Calu3 (cell line): ENCODE measurements around the gene SEMA4F. TPM values are rescaled to one million over a fixed set of nuclear protein-coding genes. Genes with fewer than 3 reads are reported as not detected.
A peak's percentile ranks its signal among the peaks of the same experiment; 100 is the strongest.

Source experiments
- BruUV-seq: library from RNA; stranded (reverse); fragments of 400-500 nt; replicated peaks from 2 replicates; lab custom pipeline; 2021; lab: Mats Ljungman, UMichigan
- CTCF ChIA-PET: fragments of 300-600 bp; sonication (Branson Sonifier 250); formaldehyde crosslinking; loops from one replicate; lab custom pipeline; 2022; ENCODE audit warnings: antibody characterized with exemption; lab: Charles Lee
- DNase-seq: peaks from one replicate; pipeline ENCODE4 v3.0.0; 2022
- H3K27ac Mint-ChIP-seq: one replicate; pipeline ENCODE4 v1.8.0; 2022; ENCODE audit warnings: mixed read lengths; ENCODE audit not compliant: unreplicated experiment
- H3K27me3 Mint-ChIP-seq: one replicate; pipeline ENCODE4 v1.8.0; 2022; ENCODE audit warnings: mixed read lengths; ENCODE audit not compliant: unreplicated experiment
- H3K36me3 Mint-ChIP-seq: one replicate; pipeline ENCODE4 v1.8.0; 2022; ENCODE audit warnings: mild to moderate bottlenecking, moderate library complexity, mixed read lengths; ENCODE audit not compliant: insufficient read depth, unreplicated experiment
- H3K4me1 Mint-ChIP-seq: one replicate; pipeline ENCODE4 v1.8.0; 2022; ENCODE audit warnings: mild to moderate bottlenecking, low read depth, mixed read lengths; ENCODE audit not compliant: unreplicated experiment
- H3K4me3 Mint-ChIP-seq: one replicate; pipeline ENCODE4 v1.8.0; 2022; ENCODE audit warnings: mild to moderate bottlenecking, low read depth, moderate library complexity, mixed read lengths; ENCODE audit not compliant: unreplicated experiment
- H3K9me3 Mint-ChIP-seq: one replicate; pipeline ENCODE4 v1.8.0; 2022; ENCODE audit warnings: low read depth, mixed read lengths; ENCODE audit not compliant: unreplicated experiment
- intact Hi-C: fragments of 100-400 bp; cut with micrococcal nuclease; formaldehyde crosslinking; loops from one replicate; pipeline ENCODE4 v1.10.0; 2022; ENCODE audit not compliant: unreplicated experiment
- total RNA-seq: library from RNA; stranded (reverse); gene quantifications from 2 replicates; pipeline ENCODE4 v1.2.3, GENCODE V29; 2022
- TF ChIP-seq, protein P1 (sequence below): fragments of 200-600 bp; IDR thresholded peaks from one replicate; pipeline ENCODE4 v1.8.0; 2022; ENCODE audit warnings: antibody characterized with exemption; ENCODE audit not compliant: unreplicated experiment

SEMA4F gene
- total RNA-seq, 1 experiment from 2014 or later, result 10.1 TPM

DNA sequence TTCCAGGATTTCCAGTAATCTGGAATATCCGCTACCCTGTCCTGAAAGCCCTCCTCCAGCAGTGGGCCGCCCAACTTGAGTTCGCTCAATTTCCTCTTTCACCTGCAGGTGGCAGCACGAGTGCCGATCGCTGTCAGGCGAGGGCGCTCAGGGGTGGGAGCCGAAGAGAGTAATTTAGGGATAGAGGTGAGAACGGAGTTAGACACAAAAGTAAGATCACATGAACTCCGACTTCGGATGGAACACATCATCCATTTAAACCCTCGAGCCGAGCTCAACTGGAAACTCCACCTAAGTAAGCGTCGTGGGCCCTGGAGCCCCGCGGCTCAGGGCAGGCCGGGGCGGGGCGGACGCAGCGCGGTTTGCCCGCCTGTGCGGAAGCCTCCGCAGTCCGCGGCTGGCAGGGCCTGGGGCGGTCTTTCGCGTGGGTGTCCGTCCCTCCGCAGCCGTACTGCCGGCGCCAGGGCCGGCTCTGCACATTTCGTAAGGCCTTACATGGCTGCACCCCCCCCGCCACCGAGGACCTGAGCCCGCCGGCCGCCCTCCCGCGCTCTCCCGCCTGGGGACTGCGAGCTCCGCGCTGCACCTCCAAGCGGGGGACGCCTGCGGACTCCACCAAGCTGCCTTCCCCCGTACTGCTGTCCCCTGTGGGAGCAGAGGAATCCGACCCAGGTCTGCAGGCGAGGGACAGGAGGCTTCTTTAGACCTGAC, 61.2 kb downstream of the SEMA4F start:
- DNase-seq, result peak; percentile 91
- H3K27me3 Mint-ChIP-seq, result no peaks in the 10 kb centered on the region
- H3K4me1 Mint-ChIP-seq, result no peaks in the 10 kb centered on the region
- CTCF ChIA-PET, result interaction anchor here (0.7 to 4.2 kb wide), 3 partner anchors 24 to 153 kb away, joined by 4 to 38 read pairs (median 4); partner anchors contain the start of gene HK2
- peak overlapping the region; percentile 66 for H3K27ac Mint-ChIP-seq
- peak overlapping the region; percentile 75 for H3K4me3 Mint-ChIP-seq
- TF ChIP-seq, protein P1, sequence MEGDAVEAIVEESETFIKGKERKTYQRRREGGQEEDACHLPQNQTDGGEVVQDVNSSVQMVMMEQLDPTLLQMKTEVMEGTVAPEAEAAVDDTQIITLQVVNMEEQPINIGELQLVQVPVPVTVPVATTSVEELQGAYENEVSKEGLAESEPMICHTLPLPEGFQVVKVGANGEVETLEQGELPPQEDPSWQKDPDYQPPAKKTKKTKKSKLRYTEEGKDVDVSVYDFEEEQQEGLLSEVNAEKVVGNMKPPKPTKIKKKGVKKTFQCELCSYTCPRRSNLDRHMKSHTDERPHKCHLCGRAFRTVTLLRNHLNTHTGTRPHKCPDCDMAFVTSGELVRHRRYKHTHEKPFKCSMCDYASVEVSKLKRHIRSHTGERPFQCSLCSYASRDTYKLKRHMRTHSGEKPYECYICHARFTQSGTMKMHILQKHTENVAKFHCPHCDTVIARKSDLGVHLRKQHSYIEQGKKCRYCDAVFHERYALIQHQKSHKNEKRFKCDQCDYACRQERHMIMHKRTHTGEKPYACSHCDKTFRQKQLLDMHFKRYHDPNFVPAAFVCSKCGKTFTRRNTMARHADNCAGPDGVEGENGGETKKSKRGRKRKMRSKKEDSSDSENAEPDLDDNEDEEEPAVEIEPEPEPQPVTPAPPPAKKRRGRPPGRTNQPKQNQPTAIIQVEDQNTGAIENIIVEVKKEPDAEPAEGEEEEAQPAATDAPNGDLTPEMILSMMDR, result peak; percentile 82
- peaks cover 12% of the 10 kb centered on the region for H3K36me3 Mint-ChIP-seq
- H3K9me3 Mint-ChIP-seq, result no peaks in the 10 kb centered on the region
- no TSS peak for BruUV-seq
- intact Hi-C loops, result loop anchor here (1.0 to 5.0 kb wide), 3 partner anchors 42 to 161 kb away; no protein-coding TSS in a partner anchor

DNA sequence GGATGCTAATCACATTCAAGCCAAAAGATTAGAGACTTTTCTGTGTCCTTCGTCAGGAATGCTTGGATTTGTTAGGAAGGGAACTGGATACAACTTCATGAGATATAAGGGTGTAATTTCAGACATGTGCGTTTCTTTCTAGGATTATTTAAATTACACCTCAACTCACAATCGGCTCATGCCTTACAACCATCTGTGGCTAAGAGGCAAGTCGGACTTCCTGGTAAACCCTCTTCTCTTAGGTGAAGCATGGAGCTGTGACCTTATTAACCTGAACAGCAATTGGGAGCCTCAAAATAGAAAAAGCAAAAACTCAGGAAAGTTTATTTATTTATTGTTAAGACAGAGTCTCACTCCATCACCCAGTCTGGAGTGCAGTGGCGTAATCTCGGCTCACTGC, 61.8 kb downstream of the SEMA4F start:
- no peak for DNase-seq
- BruUV-seq, result TSS peak; percentile 62
- intact Hi-C loops, result loop anchor here (1.0 to 5.0 kb wide), 3 partner anchors 41 to 160 kb away; no protein-coding TSS in a partner anchor
- CTCF ChIA-PET, result interaction anchor here (1.2 to 4.2 kb wide), 3 partner anchors 25 to 152 kb away, joined by 4 to 38 read pairs (median 4); partner anchors contain the start of gene HK2
- Mint-ChIP-seq H3K27ac (peak overlapping the region; percentile 66), H3K9me3 (no peaks in the 10 kb centered on the region), H3K4me3 (peak overlapping the region; percentile 75), H3K4me1 (no peaks in the 10 kb centered on the region), H3K27me3 (no peaks in the 10 kb centered on the region), H3K36me3 (peaks cover 12% of the 10 kb centered on the region)
- TF ChIP-seq, protein P1, result no peak

DNA sequence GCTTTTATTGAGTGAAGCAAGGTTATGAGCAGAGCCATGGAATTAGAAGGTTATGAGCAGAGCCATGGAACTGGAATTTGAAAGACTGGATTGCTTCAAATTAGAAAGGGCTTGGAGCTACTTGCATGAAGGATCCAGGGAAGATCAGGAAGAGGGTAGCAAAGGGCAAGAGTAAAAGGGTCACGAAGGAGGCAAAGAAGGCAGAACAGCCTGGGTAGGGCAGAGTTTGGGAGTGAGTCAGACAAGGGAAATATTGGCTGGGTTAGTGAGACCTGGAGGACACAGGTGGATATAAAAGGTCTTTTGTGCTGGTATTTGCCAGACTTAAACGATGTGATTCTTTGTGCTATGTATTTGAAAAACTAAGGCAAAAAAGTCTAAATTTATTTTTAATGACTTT, 65.0 kb downstream of the SEMA4F start:
- Mint-ChIP-seq H3K27me3 (no peaks in the 10 kb centered on the region), H3K36me3 (peaks cover 12% of the 10 kb centered on the region), H3K9me3 (no peaks in the 10 kb centered on the region), H3K27ac (no peak overlapping the region), H3K4me3 (no peak overlapping the region), H3K4me1 (no peaks in the 10 kb centered on the region)
- BruUV-seq, result no TSS peak
- intact Hi-C loops, result loop anchor here (5.0 kb wide), 1 partner anchor 38 kb away; no protein-coding TSS in a partner anchor
- TF ChIP-seq, protein P1, result no peak
- CTCF ChIA-PET, result interaction anchor here (0.9 to 1.0 kb wide), 2 partner anchors 37 to 111 kb away, joined by 3 to 7 read pairs; no protein-coding TSS in a partner anchor
- DNase-seq, result peak; percentile 52

DNA sequence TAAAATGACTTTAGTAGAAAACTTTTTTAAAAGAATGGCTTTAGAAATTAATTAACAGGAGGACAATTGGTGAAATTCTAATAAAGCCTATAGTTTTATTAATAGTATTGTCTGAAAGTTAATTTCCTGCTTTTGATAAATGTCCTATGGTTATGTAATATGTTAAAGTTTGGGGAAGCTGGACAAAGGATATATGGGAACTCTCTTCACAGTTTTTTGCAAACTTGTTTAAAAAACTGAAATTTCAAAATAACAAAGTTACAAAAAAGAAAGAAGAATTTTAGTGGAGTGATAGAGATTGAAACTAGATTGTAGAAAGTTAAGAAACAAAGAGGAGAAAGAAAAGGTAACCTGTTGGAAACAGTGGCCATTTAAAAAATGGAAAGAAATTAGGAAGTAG, 67.3 kb downstream of the SEMA4F start:
- no peaks in the 10 kb centered on the region for H3K9me3 Mint-ChIP-seq
- CTCF ChIA-PET, result no interaction called here
- intact Hi-C loops, result no loop called here
- no peak overlapping the region for H3K27ac Mint-ChIP-seq
- no TSS peak for BruUV-seq
- TF ChIP-seq, protein P1, result no peak
- no peak overlapping the region for H3K4me3 Mint-ChIP-seq
- H3K27me3 Mint-ChIP-seq, result no peaks in the 10 kb centered on the region
- H3K4me1 Mint-ChIP-seq, result no peaks in the 10 kb centered on the region
- no peaks in the 10 kb centered on the region for H3K36me3 Mint-ChIP-seq
- no peak for DNase-seq
